ENCODE measurements around the gene CALCOCO1.

GRCh38 chr12:53752192-53752601 lies 24.9 kb upstream of the CALCOCO1 start:
- TF ChIP-seq CTCF (conservative IDR thresholded peaks at IDR 0.05), result no peak
- TF ChIP-seq EZH2 (IDR thresholded peaks at IDR 0.05; ENCODE audit: low read depth), result no peak

All from PC-9 (cell line).